Measurements from ENCODE around the gene ST3GAL3. TPM values are rescaled to one million over a fixed set of nuclear protein-coding genes. Genes with fewer than 3 reads are reported as not detected.

The ST3GAL3 gene
- total RNA-seq, 1 experiment from 2014 or later = 26.0 TPM

GRCh38 chr1:43699281-43699680, 8.1 kb upstream of the ST3GAL3 start:
- Histone ChIP-seq H3K9me3 (ENCODE audit: control insufficient read depth, insufficient read depth, low read depth, low read length) (no peaks in the 10 kb centered on the region), H3K27me3 (ENCODE audit: control insufficient read depth, insufficient read depth, low read length) (no peaks in the 10 kb centered on the region), H3K4me3 (ENCODE audit: low read depth in 2 of 2, low read length in 2 of 2) (no peak overlapping the region), H3K27ac (ENCODE audit: low read length) (no peak overlapping the region), H3K36me3 (ENCODE audit: control insufficient read depth, insufficient read depth, low read length) (peaks cover 15% of the 10 kb centered on the region), H3K4me1 (ENCODE audit: control insufficient read depth, insufficient read depth, low read length) (no peaks in the 10 kb centered on the region)
- TF ChIP-seq REST (IDR thresholded peaks at IDR 0.05; ENCODE audit: insufficient read depth in 1 of 2, low read depth in 2 of 2, low read length in 1 of 2) (no peak), POLR2AphosphoS5 (IDR thresholded peaks at IDR 0.05; ENCODE audit: low read depth, low read length) (no peak), SIN3A (IDR thresholded peaks at IDR 0.05; ENCODE audit: borderline replicate concordance, insufficient read depth, low read depth, low read length) (no peak), TCF7L2 (IDR thresholded peaks at IDR 0.05; ENCODE audit: low read depth, low read length) (no peak), CTCF (IDR thresholded peaks at IDR 0.05) (no peak)
- ATAC-seq = no peak
- POLR2A ChIA-PET = interaction anchor here (0.6 kb wide), 1 partner anchor 10 kb away, joined by 3 read pairs; no protein-coding TSS in a partner anchor
- CTCF ChIA-PET = no interaction called here
- intact Hi-C loops (cut with micrococcal nuclease; ENCODE audit: unreplicated experiment) (no loop called here), in situ Hi-C loops (cut with HindIII; ENCODE audit: low pct_unique_long_range_greater_than_20kb, low sequenced_read_pairs) (no loop called here)
- BruUV-seq (replicated peaks) = no TSS peak
- no peak for DNase-seq (ENCODE audit: low read depth, low spot score)

GRCh38 chr1:43703836-43704235, 3.5 kb upstream of the ST3GAL3 start:
- in situ Hi-C loops (cut with HindIII; ENCODE audit: low pct_unique_long_range_greater_than_20kb, low sequenced_read_pairs) = no loop called here
- intact Hi-C loops (cut with micrococcal nuclease; ENCODE audit: unreplicated experiment) = no loop called here
- no TSS peak for BruUV-seq (replicated peaks)
- ChIA-PET CTCF (no interaction called here), POLR2A (no interaction called here)
- H3K4me1 ChIP-seq (ENCODE audit: control insufficient read depth, insufficient read depth, low read length) = peaks cover 18% of the 10 kb centered on the region
- TF ChIP-seq CTCF (IDR thresholded peaks at IDR 0.05) = no peak
- TF ChIP-seq SIN3A (IDR thresholded peaks at IDR 0.05; ENCODE audit: borderline replicate concordance, insufficient read depth, low read depth, low read length) = no peak
- no peak for TF ChIP-seq REST (IDR thresholded peaks at IDR 0.05; ENCODE audit: insufficient read depth in 1 of 2, low read depth in 2 of 2, low read length in 1 of 2)
- no peak for TF ChIP-seq TCF7L2 (IDR thresholded peaks at IDR 0.05; ENCODE audit: low read depth, low read length)
- no peak for TF ChIP-seq POLR2AphosphoS5 (IDR thresholded peaks at IDR 0.05; ENCODE audit: low read depth, low read length)
- DNase-seq (ENCODE audit: low read depth, low spot score) = no peak
- peaks cover 7% of the 10 kb centered on the region for H3K36me3 ChIP-seq (ENCODE audit: control insufficient read depth, insufficient read depth, low read length)
- no peaks in the 10 kb centered on the region for H3K27me3 ChIP-seq (ENCODE audit: control insufficient read depth, insufficient read depth, low read length)
- no peak for ATAC-seq
- no peaks in the 10 kb centered on the region for H3K9me3 ChIP-seq (ENCODE audit: control insufficient read depth, insufficient read depth, low read depth, low read length)
- no peak overlapping the region for H3K4me3 ChIP-seq (ENCODE audit: low read depth in 2 of 2, low read length in 2 of 2)
- no peak overlapping the region for H3K27ac ChIP-seq (ENCODE audit: low read length)
